ENCODE measurements around the gene REL. TPM values are rescaled to one million over a fixed set of nuclear protein-coding genes. Genes with fewer than 3 reads are reported as not detected.
"Not testable (repeated sequence)": the region's sequence is repeated elsewhere in the genome, so short reads cannot be mapped to it uniquely, and the experiment has no call there.

Gene REL
- total RNA-seq, 1 donor from 2014 or later: 123 TPM

DNA sequence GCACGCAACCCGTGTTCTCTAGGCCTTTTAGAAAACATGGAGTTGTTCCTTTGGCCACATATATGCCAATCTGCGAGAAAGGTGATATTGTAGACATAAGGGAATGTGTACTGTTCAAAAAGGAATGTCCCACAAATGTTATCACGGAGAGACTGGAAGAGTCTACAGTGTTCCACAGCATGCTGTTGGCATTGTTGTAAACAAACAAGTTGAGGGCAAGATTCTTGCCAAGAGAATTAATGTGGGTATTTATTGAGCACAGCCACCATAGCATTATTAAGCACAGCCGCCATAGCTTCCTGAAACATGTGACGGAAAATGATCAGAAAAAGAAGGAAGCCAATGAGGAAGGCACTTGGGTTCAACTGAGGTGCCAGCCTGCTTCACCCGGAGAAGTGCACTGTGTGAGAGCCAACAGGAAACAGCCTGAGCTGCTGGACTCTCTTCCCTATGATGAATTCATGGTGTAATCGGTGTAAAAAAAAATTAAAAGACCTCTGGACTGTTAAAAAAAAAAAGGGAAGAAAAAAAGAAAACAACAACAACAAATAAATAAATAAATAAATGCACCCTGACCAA lies 29.0 kb upstream of the REL start:
- Mint-ChIP-seq H3K9me3 (no peaks in the 10 kb centered on the region), H3K36me3 (ENCODE audit: low read depth) (no peaks in the 10 kb centered on the region), H3K27me3 (ENCODE audit: low read depth) (no peaks in the 10 kb centered on the region), H3K27ac (no peak overlapping the region), H3K4me3 (ENCODE audit: low read depth) (no peak overlapping the region), H3K4me1 (ENCODE audit: low read depth) (peaks cover 3% of the 10 kb centered on the region)
- intact Hi-C loops (cut with micrococcal nuclease): no loop called here
- no peak for DNase-seq (ENCODE audit: low spot score)

- DNase-seq (ENCODE audit: low spot score): no peak
- H3K9me3 Mint-ChIP-seq: no peaks in the 10 kb centered on the region
- peaks cover 3% of the 10 kb centered on the region for H3K4me1 Mint-ChIP-seq (ENCODE audit: low read depth)
- no peaks in the 10 kb centered on the region for H3K36me3 Mint-ChIP-seq (ENCODE audit: low read depth)
- no peak overlapping the region for H3K27ac Mint-ChIP-seq
- H3K4me3 Mint-ChIP-seq (ENCODE audit: low read depth): no peak overlapping the region
- intact Hi-C loops (cut with micrococcal nuclease): no loop called here
- H3K27me3 Mint-ChIP-seq (ENCODE audit: low read depth): no peaks in the 10 kb centered on the region
Measured at GRCh38 chr2:60853531-60853930, 27.8 kb upstream of the REL start.

GRCh38 chr2:60855989-60856669 lies 25.2 kb upstream of the REL start:
- H3K4me1 Mint-ChIP-seq (ENCODE audit: low read depth): peaks cover under 1% of the 10 kb centered on the region
- no peak for DNase-seq (ENCODE audit: low spot score)
- H3K9me3 Mint-ChIP-seq: no peaks in the 10 kb centered on the region
- H3K27me3 Mint-ChIP-seq (ENCODE audit: low read depth): peaks cover 2% of the 10 kb centered on the region
- no peaks in the 10 kb centered on the region for H3K36me3 Mint-ChIP-seq (ENCODE audit: low read depth)
- no peak overlapping the region for H3K27ac Mint-ChIP-seq
- no peak overlapping the region for H3K4me3 Mint-ChIP-seq (ENCODE audit: low read depth)
- intact Hi-C loops (cut with micrococcal nuclease): no loop called here

- no peaks in the 10 kb centered on the region for H3K36me3 Mint-ChIP-seq (ENCODE audit: low read depth)
- peaks cover 2% of the 10 kb centered on the region for H3K27me3 Mint-ChIP-seq (ENCODE audit: low read depth)
- no peak overlapping the region for H3K27ac Mint-ChIP-seq
- intact Hi-C loops (cut with micrococcal nuclease): no loop called here
- no peaks in the 10 kb centered on the region for H3K4me1 Mint-ChIP-seq (ENCODE audit: low read depth)
- no peak for DNase-seq (ENCODE audit: low spot score)
- H3K4me3 Mint-ChIP-seq (ENCODE audit: low read depth): no peak overlapping the region
- no peaks in the 10 kb centered on the region for H3K9me3 Mint-ChIP-seq
Measured at GRCh38 chr2:60857056-60857455, 24.3 kb upstream of the REL start.

- no peak overlapping the region for H3K4me3 Mint-ChIP-seq (ENCODE audit: low read depth)
- H3K36me3 Mint-ChIP-seq (ENCODE audit: low read depth): no peaks in the 10 kb centered on the region
- intact Hi-C loops (cut with micrococcal nuclease): no loop called here
- no peak overlapping the region for H3K27ac Mint-ChIP-seq
- no peaks in the 10 kb centered on the region for H3K9me3 Mint-ChIP-seq
- DNase-seq (ENCODE audit: low spot score): no peak
- peaks cover 2% of the 10 kb centered on the region for H3K27me3 Mint-ChIP-seq (ENCODE audit: low read depth)
- peaks cover 8% of the 10 kb centered on the region for H3K4me1 Mint-ChIP-seq (ENCODE audit: low read depth)
Measured at GRCh38 chr2:60858897-60859311, 22.5 kb upstream of the REL start.

- intact Hi-C loops (cut with micrococcal nuclease): no loop called here
- Mint-ChIP-seq H3K4me1 (ENCODE audit: low read depth) (peaks cover 8% of the 10 kb centered on the region), H3K27me3 (ENCODE audit: low read depth) (peaks cover 2% of the 10 kb centered on the region), H3K27ac (no peak overlapping the region), H3K36me3 (ENCODE audit: low read depth) (peaks cover 3% of the 10 kb centered on the region), H3K4me3 (ENCODE audit: low read depth) (no peak overlapping the region), H3K9me3 (peaks cover 15% of the 10 kb centered on the region)
- no peak for DNase-seq (ENCODE audit: low spot score)
Measured at GRCh38 chr2:60861736-60862135, 19.6 kb upstream of the REL start.

GRCh38 chr2:60862642-60863041 lies 18.7 kb upstream of the REL start:
- Mint-ChIP-seq H3K9me3 (peaks cover 23% of the 10 kb centered on the region), H3K4me3 (ENCODE audit: low read depth) (no peak overlapping the region), H3K36me3 (ENCODE audit: low read depth) (peaks cover 11% of the 10 kb centered on the region), H3K27ac (no peak overlapping the region), H3K27me3 (ENCODE audit: low read depth) (peaks cover 2% of the 10 kb centered on the region), H3K4me1 (ENCODE audit: low read depth) (peaks cover 13% of the 10 kb centered on the region)
- intact Hi-C loops (cut with micrococcal nuclease): no loop called here
- DNase-seq (ENCODE audit: low spot score): no peak

- H3K27ac Mint-ChIP-seq; DNase-seq (ENCODE audit: low spot score); H3K4me3 Mint-ChIP-seq (ENCODE audit: low read depth); intact Hi-C loops (cut with micrococcal nuclease); H3K27me3 Mint-ChIP-seq (ENCODE audit: low read depth): not testable (repeated sequence)
- H3K36me3 Mint-ChIP-seq (ENCODE audit: low read depth): peaks cover 24% of the 10 kb centered on the region
- peaks cover 34% of the 10 kb centered on the region for H3K9me3 Mint-ChIP-seq
- H3K4me1 Mint-ChIP-seq (ENCODE audit: low read depth): peaks cover 19% of the 10 kb centered on the region
Measured at GRCh38 chr2:60865361-60865760, 16.0 kb upstream of the REL start.

GRCh38 chr2:60867007-60867406 lies 14.4 kb upstream of the REL start:
- H3K4me1 Mint-ChIP-seq (ENCODE audit: low read depth): peaks cover 20% of the 10 kb centered on the region
- no peak overlapping the region for H3K4me3 Mint-ChIP-seq (ENCODE audit: low read depth)
- H3K27me3 Mint-ChIP-seq (ENCODE audit: low read depth): no peaks in the 10 kb centered on the region
- no peak for DNase-seq (ENCODE audit: low spot score)
- peaks cover 24% of the 10 kb centered on the region for H3K36me3 Mint-ChIP-seq (ENCODE audit: low read depth)
- H3K9me3 Mint-ChIP-seq: peaks cover 34% of the 10 kb centered on the region
- intact Hi-C loops (cut with micrococcal nuclease): no loop called here
- H3K27ac Mint-ChIP-seq: peak overlapping the region; percentile 15

GRCh38 chr2:60867848-60868247 lies 13.5 kb upstream of the REL start:
- intact Hi-C loops (cut with micrococcal nuclease): no loop called here
- peaks cover 23% of the 10 kb centered on the region for H3K4me1 Mint-ChIP-seq (ENCODE audit: low read depth)
- no peak for DNase-seq (ENCODE audit: low spot score)
- no peak overlapping the region for H3K4me3 Mint-ChIP-seq (ENCODE audit: low read depth)
- peak overlapping the region; percentile 69 for H3K27ac Mint-ChIP-seq
- no peaks in the 10 kb centered on the region for H3K27me3 Mint-ChIP-seq (ENCODE audit: low read depth)
- H3K36me3 Mint-ChIP-seq (ENCODE audit: low read depth): peaks cover 24% of the 10 kb centered on the region
- H3K9me3 Mint-ChIP-seq: peaks cover 34% of the 10 kb centered on the region

DNA sequence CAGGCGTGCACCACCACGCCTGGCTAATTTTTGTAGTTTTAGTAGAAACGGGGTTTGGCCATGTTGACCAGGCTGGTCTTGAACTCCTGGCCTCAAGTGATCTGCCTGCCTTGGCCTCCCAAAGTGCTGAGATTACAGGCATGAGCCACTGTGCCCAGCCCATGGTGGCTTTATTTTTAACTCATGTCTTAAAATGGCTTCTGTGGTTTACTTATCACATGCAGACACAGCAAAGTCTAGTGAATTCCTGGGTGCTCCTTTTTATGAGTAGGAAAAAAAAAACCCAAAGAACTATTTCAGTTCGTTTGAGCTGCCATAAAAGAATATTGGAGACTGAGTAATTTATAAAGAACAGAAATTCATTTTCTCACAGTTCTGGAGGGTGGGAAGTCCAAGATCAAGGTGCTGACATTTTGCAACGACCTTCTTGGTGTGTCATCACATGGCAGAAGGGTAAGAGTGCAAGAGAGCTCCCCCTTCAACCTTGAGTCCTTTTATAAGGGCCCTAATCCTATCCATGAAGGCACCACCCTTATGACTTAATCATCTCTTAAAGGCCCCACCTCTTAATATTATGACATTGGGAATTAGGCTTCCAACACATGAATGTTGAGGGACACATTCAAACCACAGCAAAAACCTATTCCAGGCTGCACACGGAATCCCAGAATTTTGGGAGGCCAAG lies 12.6 kb upstream of the REL start:
- H3K9me3 Mint-ChIP-seq: peaks cover 34% of the 10 kb centered on the region
- no peak overlapping the region for H3K4me3 Mint-ChIP-seq (ENCODE audit: low read depth)
- H3K4me1 Mint-ChIP-seq (ENCODE audit: low read depth): peaks cover 24% of the 10 kb centered on the region
- H3K27me3 Mint-ChIP-seq (ENCODE audit: low read depth): no peaks in the 10 kb centered on the region
- peaks cover 24% of the 10 kb centered on the region for H3K36me3 Mint-ChIP-seq (ENCODE audit: low read depth)
- peak overlapping the region; percentile 58 for H3K27ac Mint-ChIP-seq
- no peak for DNase-seq (ENCODE audit: low spot score)
- intact Hi-C loops (cut with micrococcal nuclease): no loop called here

GRCh38 chr2:60872510-60872928 lies 8.9 kb upstream of the REL start:
- Mint-ChIP-seq H3K27ac (peak overlapping the region; percentile 80), H3K4me1 (ENCODE audit: low read depth) (peaks cover 28% of the 10 kb centered on the region), H3K36me3 (ENCODE audit: low read depth) (peaks cover 19% of the 10 kb centered on the region), H3K4me3 (ENCODE audit: low read depth) (no peak overlapping the region), H3K9me3 (peaks cover 19% of the 10 kb centered on the region), H3K27me3 (ENCODE audit: low read depth) (no peaks in the 10 kb centered on the region)
- DNase-seq (ENCODE audit: low spot score): no peak
- intact Hi-C loops (cut with micrococcal nuclease): loop anchor here (1.0 to 2.0 kb wide), 7 partner anchors 8 to 144 kb away; partner anchors contain the start of gene PEX13

- Mint-ChIP-seq H3K9me3 (peaks cover 11% of the 10 kb centered on the region), H3K4me3 (ENCODE audit: low read depth) (no peak overlapping the region), H3K4me1 (ENCODE audit: low read depth) (peaks cover 26% of the 10 kb centered on the region), H3K36me3 (ENCODE audit: low read depth) (peaks cover 10% of the 10 kb centered on the region), H3K27ac (peak overlapping the region; percentile 69), H3K27me3 (ENCODE audit: low read depth) (no peaks in the 10 kb centered on the region)
- no peak for DNase-seq (ENCODE audit: low spot score)
- intact Hi-C loops (cut with micrococcal nuclease): loop anchor here (2.0 kb wide), 1 partner anchor 143 kb away; the partner anchor contains the start of gene PEX13
Measured at GRCh38 chr2:60873381-60873780, 8.0 kb upstream of the REL start.
